Measurements from ENCODE around the gene HNRNPF.
"Not testable (repeated sequence)": the region's sequence is repeated elsewhere in the genome, so short reads cannot be mapped to it uniquely, and the experiment has no call there.

Gene HNRNPF

DNA sequence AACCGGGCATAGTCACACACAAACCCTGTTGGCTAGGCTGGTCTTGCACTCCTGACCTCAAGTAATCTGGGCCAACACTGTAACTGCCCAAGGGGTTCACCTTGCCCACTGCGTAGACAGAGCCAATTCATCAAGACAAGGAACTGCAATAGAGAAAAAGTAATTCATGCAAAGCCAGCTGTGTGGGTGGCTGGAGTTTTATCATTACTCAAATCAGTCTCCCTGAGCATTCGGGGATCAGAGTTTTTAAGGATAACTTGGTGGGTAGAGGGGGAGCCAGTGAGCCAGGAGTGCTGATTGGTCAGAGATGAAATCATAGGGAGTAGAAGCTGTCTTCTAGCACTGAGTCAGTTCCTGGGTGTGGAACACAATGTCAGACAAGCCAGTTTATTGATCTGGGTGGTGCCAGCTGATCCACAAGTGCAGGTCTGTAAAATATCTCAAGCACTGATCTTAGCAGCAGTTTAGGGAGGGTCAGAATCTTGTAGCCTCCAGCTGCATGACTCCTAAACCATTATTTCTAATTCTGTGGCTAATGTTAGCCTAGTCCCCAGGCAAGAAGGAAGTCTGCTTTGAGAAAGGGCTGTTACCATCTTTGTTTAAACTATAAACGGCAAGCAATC lies 53.1 kb downstream of the HNRNPF start:
- H3K4me3 ChIP-seq (ENCODE audit: low read depth, low read length): no peak overlapping the region
- DNase-seq (ENCODE audit: low read depth): no peak

DNA sequence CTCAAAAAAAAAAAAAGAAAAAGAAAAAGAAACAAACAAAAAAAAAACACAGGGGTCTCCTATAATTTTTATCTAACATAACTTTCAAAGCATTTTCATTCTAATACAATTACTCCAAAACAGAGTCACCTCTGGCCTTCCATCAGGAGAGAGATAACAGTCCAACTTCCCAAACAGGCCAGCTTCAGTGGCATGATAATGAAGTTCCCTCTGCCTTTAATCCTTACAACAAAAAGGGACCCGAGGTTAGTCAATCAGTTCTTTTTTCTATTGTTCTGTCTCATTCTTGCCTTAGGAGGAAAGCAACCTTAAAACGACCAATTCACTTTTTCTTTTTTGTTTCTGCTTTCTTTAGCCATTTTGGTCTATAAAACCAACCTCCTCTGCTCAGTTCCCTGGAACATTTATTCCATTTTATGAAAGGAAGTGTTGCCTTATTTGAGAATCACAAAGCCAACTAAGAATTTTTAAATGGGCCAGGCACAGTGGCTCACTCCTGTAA lies 54.1 kb downstream of the HNRNPF start:
- no peak overlapping the region for H3K4me3 ChIP-seq (ENCODE audit: low read depth, low read length)
- no peak for DNase-seq (ENCODE audit: low read depth)

GRCh38 chr10:43354330-43354635 lies 54.7 kb downstream of the HNRNPF start:
- no peak overlapping the region for H3K4me3 ChIP-seq (ENCODE audit: low read depth, low read length)
- no peak for DNase-seq (ENCODE audit: low read depth)

DNA sequence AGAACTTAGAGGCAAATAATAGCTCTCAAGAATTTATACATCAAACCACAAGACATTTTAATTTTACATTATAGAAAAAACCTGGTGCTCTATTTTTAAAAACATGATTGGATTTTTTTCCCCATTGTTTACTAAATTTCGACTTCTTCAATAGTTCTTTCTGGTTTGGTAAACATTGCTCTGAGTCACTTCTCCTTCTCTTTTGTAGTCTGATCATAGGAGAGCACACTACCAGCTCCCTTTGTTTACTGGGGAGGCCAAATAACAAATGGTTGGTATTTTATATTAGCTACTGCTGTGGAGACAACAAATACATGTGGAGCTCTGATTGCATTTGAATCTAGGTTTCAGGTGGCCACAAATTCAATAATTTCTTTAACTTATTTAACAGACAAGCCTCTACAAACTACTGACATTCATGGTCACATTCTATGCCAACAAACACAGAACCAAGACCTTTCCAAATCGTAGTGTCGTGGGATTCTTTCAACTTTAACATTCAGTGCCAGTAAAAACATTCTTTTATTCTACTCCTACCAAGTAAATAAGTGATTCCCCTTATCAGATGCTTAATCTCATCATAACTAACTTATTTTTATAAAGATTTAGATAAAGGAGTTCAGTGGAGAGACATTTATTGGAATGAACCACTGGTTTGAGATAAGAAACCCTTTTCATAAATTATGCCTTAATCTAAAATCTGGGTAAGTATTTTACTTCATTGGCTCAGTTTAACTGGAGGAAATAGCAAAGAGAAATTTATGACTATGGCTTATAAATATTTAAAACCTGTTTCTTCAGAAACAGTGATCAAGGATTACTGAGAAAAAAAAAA lies 55.3 kb downstream of the HNRNPF start:
- no peak for DNase-seq (ENCODE audit: low read depth)
- no peak overlapping the region for H3K4me3 ChIP-seq (ENCODE audit: low read depth, low read length)

GRCh38 chr10:43352951-43353350 lies 56.0 kb downstream of the HNRNPF start:
- DNase-seq (ENCODE audit: low read depth): no peak
- H3K4me3 ChIP-seq (ENCODE audit: low read depth, low read length): no peak overlapping the region

GRCh38 chr10:43351301-43351700 lies 57.7 kb downstream of the HNRNPF start:
- H3K4me3 ChIP-seq (ENCODE audit: low read depth, low read length): no peak overlapping the region
- no peak for DNase-seq (ENCODE audit: low read depth)

- no peak for DNase-seq (ENCODE audit: low read depth)
- no peak overlapping the region for H3K4me3 ChIP-seq (ENCODE audit: low read depth, low read length)
These were observed 58.3 kb downstream of the HNRNPF start for GRCh38 chr10:43350686-43351085.

DNA sequence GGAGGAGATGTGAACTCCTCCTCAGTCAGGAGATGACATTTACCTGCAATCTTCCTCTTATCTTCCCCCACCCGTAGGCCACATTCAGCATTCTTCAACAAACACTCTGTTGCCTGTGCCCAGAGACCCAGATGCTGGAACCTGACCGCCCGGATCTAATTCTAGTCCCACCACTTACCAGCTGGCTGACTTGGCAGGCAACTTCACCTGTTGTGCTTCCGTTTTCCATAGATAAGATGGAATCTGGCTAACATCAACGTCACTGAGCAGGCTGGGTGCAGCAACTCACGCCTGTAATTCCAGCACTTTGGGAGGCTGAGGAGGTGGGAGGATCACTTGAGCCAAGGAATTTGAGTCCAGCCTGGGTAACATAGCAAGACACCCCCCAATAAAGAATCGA lies 58.8 kb downstream of the HNRNPF start:
- no peak for DNase-seq (ENCODE audit: low read depth)
- no peak overlapping the region for H3K4me3 ChIP-seq (ENCODE audit: low read depth, low read length)

GRCh38 chr10:43348511-43349312 lies 60.3 kb downstream of the HNRNPF start:
- no peak overlapping the region for H3K4me3 ChIP-seq (ENCODE audit: low read depth, low read length)
- DNase-seq (ENCODE audit: low read depth): peak; percentile 31

DNA sequence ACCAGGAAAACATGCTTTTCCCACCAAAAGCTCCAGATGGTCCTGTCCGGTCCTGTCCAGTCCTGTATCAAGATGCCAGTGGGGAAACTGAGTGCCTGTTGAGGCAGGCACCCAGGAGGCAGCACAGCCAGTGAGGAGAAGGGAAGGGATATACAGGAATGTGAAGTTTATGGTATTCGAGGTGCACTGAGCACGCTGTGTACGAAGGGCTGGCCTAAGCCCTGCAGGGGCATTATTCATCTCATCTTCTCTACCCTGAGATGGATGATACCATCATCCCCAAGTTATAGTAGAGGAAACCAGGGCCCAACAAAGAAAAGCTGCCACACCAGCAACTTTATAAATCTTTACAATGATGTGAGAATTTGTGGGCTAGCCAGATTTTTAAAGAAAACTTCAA lies 61.0 kb downstream of the HNRNPF start:
- no peak overlapping the region for H3K4me3 ChIP-seq (ENCODE audit: low read depth, low read length)
- DNase-seq (ENCODE audit: low read depth): no peak

GRCh38 chr10:43344051-43344450 lies 64.9 kb downstream of the HNRNPF start:
- no peak for DNase-seq (ENCODE audit: low read depth)
- H3K4me3 ChIP-seq (ENCODE audit: low read depth, low read length): no peak overlapping the region

GRCh38 chr10:43343126-43343525 lies 65.9 kb downstream of the HNRNPF start:
- H3K4me3 ChIP-seq (ENCODE audit: low read depth, low read length): no peak overlapping the region
- no peak for DNase-seq (ENCODE audit: low read depth)

DNA sequence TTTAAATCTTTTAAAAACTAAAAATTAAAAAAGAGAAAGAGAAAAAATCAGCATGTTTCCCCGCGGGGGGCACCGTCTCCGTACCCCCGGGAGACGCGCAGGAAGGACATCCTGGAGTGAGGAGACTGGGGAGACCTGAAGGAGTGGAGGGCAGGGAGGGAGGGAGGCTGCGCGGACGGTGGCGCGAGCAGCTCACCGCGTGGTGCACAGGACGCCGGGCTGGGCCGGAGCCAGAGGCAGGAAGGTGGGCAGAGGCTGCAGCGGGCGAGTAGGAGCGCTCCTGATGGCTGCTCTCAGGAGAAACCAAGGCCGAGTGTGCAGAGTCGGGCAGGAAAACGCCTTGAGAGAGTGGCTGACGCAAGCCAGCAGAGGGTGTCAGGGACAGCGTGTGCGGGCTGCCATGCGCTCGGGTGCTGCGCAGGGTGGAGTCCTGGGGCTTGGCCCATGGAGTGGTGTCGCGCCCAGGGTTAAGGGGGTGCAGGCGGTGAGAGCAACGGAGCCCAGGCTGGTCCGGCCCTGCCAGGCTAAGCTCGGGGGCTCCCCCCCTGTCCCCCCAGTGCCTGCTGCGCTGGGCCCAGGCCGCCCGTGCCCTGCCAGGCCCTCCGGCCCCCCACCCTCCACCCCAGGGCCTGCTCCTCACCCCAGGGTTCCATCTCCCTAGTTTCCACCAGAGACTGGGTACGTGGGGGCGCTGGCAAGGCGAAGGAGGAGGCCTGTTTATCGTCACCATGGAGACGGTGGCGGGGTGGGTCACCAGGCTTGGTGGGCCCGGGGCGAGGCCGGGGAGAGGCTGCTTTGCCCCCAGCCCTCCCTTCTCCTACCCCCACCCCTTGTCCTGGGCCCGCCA lies 66.5 kb downstream of the HNRNPF start:
- DNase-seq (ENCODE audit: low read depth): no peak
- no peak overlapping the region for H3K4me3 ChIP-seq (ENCODE audit: low read depth, low read length)

- DNase-seq (ENCODE audit: low read depth): no peak
- H3K4me3 ChIP-seq (ENCODE audit: low read depth, low read length): no peak overlapping the region
These were observed 67.5 kb downstream of the HNRNPF start for GRCh38 chr10:43341450-43341849.

DNA sequence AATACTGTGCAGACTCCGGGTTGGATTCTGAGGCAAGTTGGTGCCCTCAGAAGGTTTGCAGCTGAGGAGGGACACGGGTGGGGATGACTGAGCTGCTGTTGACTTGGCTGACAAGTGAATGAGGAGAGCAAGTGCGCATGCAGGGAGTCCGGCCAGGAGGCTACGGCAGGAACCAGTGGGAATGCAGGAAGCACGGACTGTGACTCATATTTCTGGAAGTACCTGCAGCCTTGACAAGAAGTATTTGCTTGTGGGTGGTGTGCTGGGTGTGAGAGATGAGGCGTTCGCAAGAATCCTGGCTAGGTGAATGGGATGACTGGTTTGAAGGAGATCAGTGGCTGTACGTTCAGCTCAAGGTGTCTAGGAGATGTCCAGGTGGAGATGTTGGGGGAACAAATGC lies 68.4 kb downstream of the HNRNPF start:
- H3K4me3 ChIP-seq (ENCODE audit: low read depth, low read length): no peak overlapping the region
- no peak for DNase-seq (ENCODE audit: low read depth)

DNA sequence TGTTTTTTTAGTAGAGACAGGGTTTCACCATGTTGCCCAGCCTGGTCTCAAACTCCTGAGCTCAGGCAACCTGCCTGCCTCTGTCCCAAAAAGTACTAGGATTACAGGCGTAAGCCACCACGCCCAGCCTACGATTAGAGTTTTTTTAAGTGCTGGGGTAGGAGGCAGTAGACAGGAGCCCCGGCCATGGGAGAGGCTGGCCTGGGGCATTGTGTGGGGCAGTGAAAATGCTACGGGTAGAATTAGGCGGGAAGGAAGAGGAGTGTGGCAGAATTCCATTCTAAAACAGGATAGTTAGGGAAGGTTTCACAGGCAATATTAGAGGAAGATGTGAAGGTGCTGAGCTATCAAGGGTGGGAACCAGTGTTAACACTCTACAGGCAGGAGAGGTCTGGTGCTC lies 68.9 kb downstream of the HNRNPF start:
- no peak overlapping the region for H3K4me3 ChIP-seq (ENCODE audit: low read depth, low read length)
- DNase-seq (ENCODE audit: low read depth): no peak

DNA sequence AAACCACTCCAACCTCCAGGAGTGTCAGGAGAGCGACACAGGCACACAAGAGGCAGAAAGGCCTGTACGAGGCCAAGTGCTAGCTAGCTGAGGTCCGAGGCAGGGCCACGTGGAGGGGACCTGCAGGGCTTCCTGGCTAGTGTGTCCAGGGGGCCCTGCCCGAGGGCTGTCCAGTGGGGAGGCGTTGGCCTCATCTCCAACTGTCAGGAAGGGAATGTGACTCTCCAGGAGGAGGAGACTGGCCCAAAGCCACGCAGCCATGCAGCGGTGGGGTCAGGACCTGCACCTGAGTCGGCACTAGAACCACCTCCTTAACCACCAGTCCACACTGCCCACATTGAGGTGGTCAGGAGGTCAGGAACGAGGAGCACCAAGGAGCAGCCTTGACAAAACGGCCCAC lies 69.8 kb downstream of the HNRNPF start:
- no peak overlapping the region for H3K4me3 ChIP-seq (ENCODE audit: low read depth, low read length)
- DNase-seq (ENCODE audit: low read depth): no peak

GRCh38 chr10:43338117-43338516 lies 70.9 kb downstream of the HNRNPF start:
- H3K4me3 ChIP-seq (ENCODE audit: low read depth, low read length): no peak overlapping the region
- no peak for DNase-seq (ENCODE audit: low read depth)

DNA sequence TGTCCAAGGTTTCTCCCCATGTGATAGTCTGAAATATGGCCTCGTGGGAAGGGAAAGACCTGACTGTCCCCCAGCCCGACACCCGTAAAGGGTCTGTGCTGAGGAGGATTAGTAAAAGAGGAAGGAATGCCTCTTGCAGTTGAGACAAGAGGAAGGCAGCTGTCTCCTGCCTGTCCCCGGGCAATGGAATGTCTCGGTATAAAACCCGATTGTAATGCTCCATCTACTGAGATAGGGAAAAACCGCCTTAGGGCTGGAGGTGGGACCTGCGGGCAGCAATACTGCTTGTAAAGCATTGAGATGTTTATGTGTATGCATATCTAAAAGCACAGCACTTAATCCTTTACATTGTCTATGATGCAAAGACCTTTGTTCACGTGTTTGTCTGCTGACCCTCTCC lies 71.5 kb downstream of the HNRNPF start:
- not testable (repeated sequence) for H3K4me3 ChIP-seq (ENCODE audit: low read depth, low read length)

More for the DNA sequence above, 71.5 kb downstream of the HNRNPF start:
- not testable (repeated sequence) for DNase-seq (ENCODE audit: low read depth)
